ENCODE results near the gene CDON.

The CDON gene

GRCh38 chr11:126105022-126105747 is 42.5 kb upstream of the CDON start:
- Histone ChIP-seq H3K4me3 (ENCODE audit: low read length, poor library complexity, severe bottlenecking) (no peak overlapping the region), H3K36me3 (ENCODE audit: insufficient read depth, low read length) (no peaks in the 10 kb centered on the region), H3K79me2 (ENCODE audit: insufficient read depth, low read length) (no peaks in the 10 kb centered on the region), H3K4me2 (ENCODE audit: low read depth, low read length, poor library complexity, severe bottlenecking) (no peak overlapping the region), H3K4me1 (ENCODE audit: insufficient read depth, low read length, poor library complexity, severe bottlenecking) (no peaks in the 10 kb centered on the region), H3K9ac (ENCODE audit: low read depth, low read length, poor library complexity, severe bottlenecking) (no peak overlapping the region), H4K20me1 (ENCODE audit: insufficient read depth, low read length, poor library complexity, severe bottlenecking) (no peaks in the 10 kb centered on the region), H3K9me3 (ENCODE audit: insufficient read depth, low read depth, low read length) (no peaks in the 10 kb centered on the region), H3K27me3 (ENCODE audit: insufficient read depth, low read length, poor library complexity, severe bottlenecking) (no peaks in the 10 kb centered on the region), H2AFZ (ENCODE audit: low read length) (no peak overlapping the region), H3F3A (ENCODE audit: low read depth) (no peaks in the 10 kb centered on the region), H3K9me2 (replicated peaks; ENCODE audit: low read depth, low read length) (no peaks in the 10 kb centered on the region)
- TF ChIP-seq EZH2phosphoT487 (IDR thresholded peaks at IDR 0.05; ENCODE audit: borderline replicate concordance): no peak
- no peak for TF ChIP-seq CTCF (conservative IDR thresholded peaks at IDR 0.05; ENCODE audit: low read length)

DNA sequence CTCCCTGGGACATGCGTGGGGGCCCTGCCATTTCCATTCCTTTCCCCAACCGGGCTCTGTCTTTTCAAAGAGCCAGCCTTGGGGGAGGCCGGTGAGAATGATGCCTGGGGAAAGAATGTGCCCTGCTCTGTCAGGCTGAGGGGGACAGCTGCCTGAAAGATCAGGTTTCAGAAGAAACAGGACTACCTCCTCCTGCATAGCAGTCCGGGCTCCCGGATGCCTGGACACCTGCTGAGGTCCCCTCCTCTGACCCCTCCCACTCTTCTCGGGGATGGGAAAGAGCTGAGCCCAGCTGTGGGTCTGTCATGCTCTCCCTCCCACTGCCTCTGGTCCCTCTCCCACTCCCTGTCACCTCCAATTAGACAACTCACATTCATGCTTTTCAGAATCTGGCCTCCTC is 41.8 kb upstream of the CDON start:
- H3K4me3 ChIP-seq (ENCODE audit: low read length, poor library complexity, severe bottlenecking): no peak overlapping the region
- H3K9me3 ChIP-seq (ENCODE audit: insufficient read depth, low read depth, low read length): no peaks in the 10 kb centered on the region
- H3K9me2 ChIP-seq (replicated peaks; ENCODE audit: low read depth, low read length): no peaks in the 10 kb centered on the region
- H4K20me1 ChIP-seq (ENCODE audit: insufficient read depth, low read length, poor library complexity, severe bottlenecking): no peaks in the 10 kb centered on the region
- H3K36me3 ChIP-seq (ENCODE audit: insufficient read depth, low read length): no peaks in the 10 kb centered on the region
- no peaks in the 10 kb centered on the region for H3K27me3 ChIP-seq (ENCODE audit: insufficient read depth, low read length, poor library complexity, severe bottlenecking)
- H3F3A ChIP-seq (ENCODE audit: low read depth): no peaks in the 10 kb centered on the region
- H3K9ac ChIP-seq (ENCODE audit: low read depth, low read length, poor library complexity, severe bottlenecking): no peak overlapping the region
- no peaks in the 10 kb centered on the region for H3K79me2 ChIP-seq (ENCODE audit: insufficient read depth, low read length)
- no peak overlapping the region for H3K4me2 ChIP-seq (ENCODE audit: low read depth, low read length, poor library complexity, severe bottlenecking)
- no peak overlapping the region for H2AFZ ChIP-seq (ENCODE audit: low read length)
- no peaks in the 10 kb centered on the region for H3K4me1 ChIP-seq (ENCODE audit: insufficient read depth, low read length, poor library complexity, severe bottlenecking)
- TF ChIP-seq CTCF (conservative IDR thresholded peaks at IDR 0.05; ENCODE audit: low read length): no peak
- no peak for TF ChIP-seq EZH2phosphoT487 (IDR thresholded peaks at IDR 0.05; ENCODE audit: borderline replicate concordance)

GRCh38 chr11:126103150-126103549 is 40.5 kb upstream of the CDON start:
- Histone ChIP-seq H3K4me1 (ENCODE audit: insufficient read depth, low read length, poor library complexity, severe bottlenecking) (no peaks in the 10 kb centered on the region), H2AFZ (ENCODE audit: low read length) (no peak overlapping the region), H3K27me3 (ENCODE audit: insufficient read depth, low read length, poor library complexity, severe bottlenecking) (no peaks in the 10 kb centered on the region), H4K20me1 (ENCODE audit: insufficient read depth, low read length, poor library complexity, severe bottlenecking) (no peaks in the 10 kb centered on the region), H3F3A (ENCODE audit: low read depth) (no peaks in the 10 kb centered on the region), H3K9me3 (ENCODE audit: insufficient read depth, low read depth, low read length) (no peaks in the 10 kb centered on the region), H3K79me2 (ENCODE audit: insufficient read depth, low read length) (no peaks in the 10 kb centered on the region), H3K9me2 (replicated peaks; ENCODE audit: low read depth, low read length) (no peaks in the 10 kb centered on the region), H3K9ac (ENCODE audit: low read depth, low read length, poor library complexity, severe bottlenecking) (no peak overlapping the region), H3K4me3 (ENCODE audit: low read length, poor library complexity, severe bottlenecking) (no peak overlapping the region), H3K36me3 (ENCODE audit: insufficient read depth, low read length) (no peaks in the 10 kb centered on the region), H3K4me2 (ENCODE audit: low read depth, low read length, poor library complexity, severe bottlenecking) (no peak overlapping the region)
- no peak for TF ChIP-seq CTCF (conservative IDR thresholded peaks at IDR 0.05; ENCODE audit: low read length)
- TF ChIP-seq EZH2phosphoT487 (IDR thresholded peaks at IDR 0.05; ENCODE audit: borderline replicate concordance): no peak
